Measurements from ENCODE around the gene KCNN4. TPM values are rescaled to one million over a fixed set of nuclear protein-coding genes. Genes with fewer than 3 reads are reported as not detected.

KCNN4 gene
- total RNA-seq, 6 experiments from 2014 or later: 0.18 to 1.4 (median 0.27) TPM; not detected in 1

DNA sequence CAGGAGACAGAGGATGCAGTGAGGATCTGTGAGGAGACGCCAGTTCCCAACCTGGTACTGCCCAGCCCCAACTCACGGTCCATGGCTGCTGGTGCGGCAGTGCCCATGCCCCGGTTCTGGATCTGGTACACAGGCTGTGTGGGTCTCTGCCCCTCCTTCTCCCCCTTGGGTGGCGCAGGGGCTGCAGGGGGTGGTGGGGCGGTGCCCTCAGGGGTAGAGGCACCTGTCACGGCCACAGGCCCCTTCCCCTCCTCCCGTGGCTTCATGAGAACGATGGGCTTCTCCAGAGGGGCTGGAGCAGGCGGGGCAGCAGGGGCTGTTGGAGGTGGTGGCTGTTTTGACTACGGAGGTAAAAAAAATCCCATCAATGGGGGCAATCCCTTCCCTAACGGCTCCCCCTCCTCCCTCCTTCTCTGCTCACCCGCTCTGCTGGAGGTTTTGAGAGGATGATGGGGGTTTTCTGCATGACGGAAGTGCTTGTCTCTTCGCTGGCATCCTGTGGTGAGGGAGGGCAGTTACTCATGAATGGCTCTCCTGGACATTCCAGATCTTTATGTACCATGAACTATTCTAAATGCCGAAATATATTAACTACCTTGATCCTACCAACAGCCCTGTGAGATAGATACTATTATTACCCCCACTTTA lies 33.1 kb downstream of the KCNN4 start:
- intact Hi-C loops (cut with DNase I): loop anchor here in 1 of 2 donors (5.0 kb wide), 1 partner anchor 35 kb away; the partner anchor contains the start of gene KCNN4
- DNase-seq (no peak), ATAC-seq (no peak)
- Histone ChIP-seq H3K27me3 (no peaks in the 10 kb centered on the region), H3K4me1 (no peaks in the 10 kb centered on the region), H3K9me3 (no peaks in the 10 kb centered on the region), H3K27ac (no peak overlapping the region), H3K4me3 (no peak overlapping the region), H3K36me3 (peaks cover 0 to 46% (median 5%) of the 10 kb centered on the region in 4 donors)
- 66% methylated on average over 5 of the region's 16 CpGs for WGBS (ENCODE audit: insufficient coverage, low coverage, low lambda C conversion rate, missing lambda C conversion rate)
- TF ChIP-seq, protein P1, sequence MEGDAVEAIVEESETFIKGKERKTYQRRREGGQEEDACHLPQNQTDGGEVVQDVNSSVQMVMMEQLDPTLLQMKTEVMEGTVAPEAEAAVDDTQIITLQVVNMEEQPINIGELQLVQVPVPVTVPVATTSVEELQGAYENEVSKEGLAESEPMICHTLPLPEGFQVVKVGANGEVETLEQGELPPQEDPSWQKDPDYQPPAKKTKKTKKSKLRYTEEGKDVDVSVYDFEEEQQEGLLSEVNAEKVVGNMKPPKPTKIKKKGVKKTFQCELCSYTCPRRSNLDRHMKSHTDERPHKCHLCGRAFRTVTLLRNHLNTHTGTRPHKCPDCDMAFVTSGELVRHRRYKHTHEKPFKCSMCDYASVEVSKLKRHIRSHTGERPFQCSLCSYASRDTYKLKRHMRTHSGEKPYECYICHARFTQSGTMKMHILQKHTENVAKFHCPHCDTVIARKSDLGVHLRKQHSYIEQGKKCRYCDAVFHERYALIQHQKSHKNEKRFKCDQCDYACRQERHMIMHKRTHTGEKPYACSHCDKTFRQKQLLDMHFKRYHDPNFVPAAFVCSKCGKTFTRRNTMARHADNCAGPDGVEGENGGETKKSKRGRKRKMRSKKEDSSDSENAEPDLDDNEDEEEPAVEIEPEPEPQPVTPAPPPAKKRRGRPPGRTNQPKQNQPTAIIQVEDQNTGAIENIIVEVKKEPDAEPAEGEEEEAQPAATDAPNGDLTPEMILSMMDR (IDR thresholded peaks at IDR 0.05): no peak
- no peak for TF ChIP-seq POLR2A (IDR thresholded peaks at IDR 0.05)

DNA sequence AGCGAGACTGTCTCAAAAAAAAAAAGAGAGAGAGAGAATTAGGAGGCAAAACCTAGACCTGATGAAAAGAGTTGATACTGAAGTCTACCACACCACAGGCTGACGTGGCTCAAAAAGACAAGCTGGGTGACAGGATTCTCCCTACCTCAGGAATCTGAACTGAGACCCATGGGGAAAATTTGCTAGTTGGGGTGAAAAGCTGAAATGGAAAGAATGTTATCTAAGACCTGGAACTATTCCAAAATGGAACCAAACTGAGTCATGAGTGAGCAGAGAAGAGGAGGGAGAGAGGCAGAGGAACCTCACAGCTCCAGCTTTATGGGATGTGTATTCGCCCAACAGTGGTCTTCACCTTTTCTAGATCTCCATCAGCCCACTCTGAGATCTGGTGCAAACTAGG lies 37.7 kb downstream of the KCNN4 start:
- DNase-seq: no peak
- Histone ChIP-seq H3K9me3 (no peaks in the 10 kb centered on the region), H3K4me1 (no peaks in the 10 kb centered on the region), H3K27ac (no peak overlapping the region), H3K36me3 (peaks cover 0 to 48% (median 15%) of the 10 kb centered on the region in 4 donors), H3K4me3 (no peak overlapping the region), H3K27me3 (no peaks in the 10 kb centered on the region)
- intact Hi-C loops (cut with DNase I): no loop called here
- TF ChIP-seq, protein P1 (IDR thresholded peaks at IDR 0.05): no peak
- no peak for TF ChIP-seq POLR2A (IDR thresholded peaks at IDR 0.05)
- WGBS (ENCODE audit: insufficient coverage, low coverage, low lambda C conversion rate, missing lambda C conversion rate): 94% methylated on average over 3 of the region's 3 CpGs
- ATAC-seq: no peak

DNA sequence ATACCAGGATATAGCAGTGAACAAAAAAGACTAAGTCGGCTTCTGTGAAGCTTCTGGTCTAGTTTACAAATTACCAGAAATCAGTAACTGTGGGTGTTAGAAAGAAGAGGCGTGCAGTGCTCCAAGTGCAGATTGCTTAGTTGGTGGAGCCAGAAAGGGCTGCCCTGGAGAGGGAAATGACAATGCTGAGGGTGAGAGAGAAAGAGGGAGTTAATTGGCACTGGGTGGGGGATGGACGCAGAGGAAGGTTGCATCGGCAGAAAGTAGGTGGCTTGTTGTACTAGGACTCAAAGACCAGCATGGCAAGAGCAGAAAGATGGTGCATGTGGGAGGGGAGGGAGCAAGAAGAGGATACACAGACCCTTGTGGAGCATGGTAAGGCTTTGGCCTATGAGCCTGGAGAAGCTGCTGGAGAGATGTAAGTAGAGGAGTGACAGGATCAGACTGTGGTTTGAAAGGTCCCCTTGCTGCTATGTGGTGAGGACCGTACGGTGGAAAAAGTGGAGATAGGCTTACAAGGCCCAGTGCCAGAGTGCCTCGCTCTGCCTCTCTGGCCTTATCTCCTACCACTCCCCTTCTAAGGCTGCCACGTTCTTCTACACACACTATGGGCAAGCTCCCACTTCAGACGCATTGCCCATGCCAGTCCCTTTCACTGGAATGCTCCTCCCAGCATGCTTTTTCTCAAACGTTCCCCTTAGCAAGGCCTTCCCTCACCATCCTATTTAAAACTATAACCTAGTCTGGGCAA lies 39.5 kb downstream of the KCNN4 start:
- TF ChIP-seq, protein P1 (IDR thresholded peaks at IDR 0.05): no peak
- no peak for TF ChIP-seq POLR2A (IDR thresholded peaks at IDR 0.05)
- no peak for ATAC-seq
- H3K4me3 ChIP-seq: no peak overlapping the region
- intact Hi-C loops (cut with DNase I): no loop called here
- H3K27me3 ChIP-seq: no peaks in the 10 kb centered on the region
- WGBS (ENCODE audit: insufficient coverage, low coverage, low lambda C conversion rate, missing lambda C conversion rate): 87% methylated on average over 4 of the region's 10 CpGs
- no peaks in the 10 kb centered on the region for H3K4me1 ChIP-seq
- peaks cover 0 to 43% (median 14%) of the 10 kb centered on the region in 4 donors for H3K36me3 ChIP-seq
- DNase-seq: no peak
- no peaks in the 10 kb centered on the region for H3K9me3 ChIP-seq
- no peak overlapping the region for H3K27ac ChIP-seq

DNA sequence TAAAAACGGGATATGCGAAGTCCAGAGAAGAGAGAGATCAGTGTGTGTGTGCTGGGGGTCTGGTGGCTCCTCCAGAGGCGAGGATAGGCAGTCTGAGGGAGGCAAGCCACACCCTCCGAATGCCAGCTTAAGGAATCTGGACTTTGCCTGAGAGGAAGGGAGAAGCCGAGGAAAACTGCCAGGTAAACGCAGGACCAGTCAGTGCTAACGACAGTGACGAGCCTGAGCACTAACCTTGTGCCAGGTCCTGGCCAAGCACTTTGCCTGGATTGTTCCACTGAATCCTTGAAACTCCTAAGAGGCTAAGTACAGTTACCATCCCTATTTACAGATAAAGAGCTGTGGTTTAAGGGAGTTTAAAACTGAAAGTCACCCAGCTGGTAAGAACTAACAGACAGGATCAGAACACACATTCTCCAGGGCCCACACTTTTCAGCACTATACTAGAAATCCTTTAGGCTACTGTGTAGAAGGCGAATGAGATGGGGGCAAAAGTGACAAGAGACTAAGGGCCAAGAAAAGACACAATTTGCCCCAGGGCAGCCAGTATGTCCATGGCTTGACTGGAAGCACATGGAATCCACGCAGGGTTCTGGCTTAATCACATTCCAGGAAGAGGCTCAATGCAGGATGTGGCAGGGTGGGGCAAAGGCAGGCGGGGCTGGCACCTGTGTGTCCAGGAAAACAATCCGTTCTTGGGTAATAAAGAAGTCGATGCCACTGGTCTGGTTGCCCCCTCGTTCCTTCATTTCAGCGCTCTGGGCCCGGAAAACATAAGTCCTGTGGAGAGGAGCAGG lies 41.1 kb downstream of the KCNN4 start:
- Histone ChIP-seq H3K4me1 (no peaks in the 10 kb centered on the region), H3K27ac (no peak overlapping the region), H3K9me3 (no peaks in the 10 kb centered on the region), H3K36me3 (peaks cover 0 to 41% (median 14%) of the 10 kb centered on the region in 4 donors), H3K4me3 (no peak overlapping the region), H3K27me3 (no peaks in the 10 kb centered on the region)
- ATAC-seq: peak in 3 of 4 donors; percentile 43 to 56 (median 54)
- intact Hi-C loops (cut with DNase I): no loop called here
- no peak for TF ChIP-seq POLR2A (IDR thresholded peaks at IDR 0.05)
- TF ChIP-seq, protein P1 (IDR thresholded peaks at IDR 0.05): no peak
- no peak for DNase-seq
- 69% methylated on average over 6 of the region's 16 CpGs for WGBS (ENCODE audit: insufficient coverage, low coverage, low lambda C conversion rate, missing lambda C conversion rate)
